SK-N-SH (cell line): ENCODE measurements around the gene ZMYND8. TPM values are rescaled to one million over a fixed set of nuclear protein-coding genes. Genes with fewer than 3 reads are reported as not detected.

Source experiments
- CTCF ChIA-PET: fragments of 300-600, 350-600 bp; formaldehyde crosslinking; extraction: SDS; loops from one replicate; lab custom pipeline; 2021; lab: Yijun Ruan, JAX
- POLR2A ChIA-PET: fragments of 350-600 bp; sonication (Branson Sonifier 250); formaldehyde crosslinking; extraction: SDS; loops from one replicate; lab custom pipeline; 2020; ENCODE audit warnings: antibody characterized with exemption, inconsistent platforms; lab: Yijun Ruan, JAX
- DNase-seq: peaks from one replicate; pipeline ENCODE4 v3.0.0; 2012
- H2AFZ ChIP-seq: fragments of 200-600 bp; sonication (generic); 2 replicates; pipeline ENCODE4 v1.8.1; 2016; ENCODE audit warnings: antibody characterized with exemption, mild to moderate bottlenecking, low read depth
- H3F3A ChIP-seq: fragments of 200-600 bp; sonication (generic); replicated peaks from 2 replicates; pipeline ENCODE3; 2016; ENCODE audit warnings: antibody characterized with exemption, mild to moderate bottlenecking; ENCODE audit not compliant: insufficient read depth
- H3K27ac ChIP-seq, 2 experiments: fragments of 200-500 bp in 1 of 2; fragments of 200-600 bp in 1 of 2; sonication (Bioruptor generic) in 1 of 2; sonication (generic), shearing (Covaris generic) in 1 of 2; 2 replicates each; pipeline versions ENCODE4 v1.5.1 to v1.6.1; 2014 to 2016; ENCODE audit warnings: low read depth in 2 of 2, inconsistent platforms in 1 of 2, low read length in 1 of 2, mild to moderate bottlenecking in 1 of 2, mixed read lengths in 1 of 2
- H3K27me3 ChIP-seq: fragments of 200-600 bp; sonication (generic), shearing (Covaris generic); 2 replicates; pipeline ENCODE4 v1.6.1; 2016; ENCODE audit warnings: mixed run types; ENCODE audit not compliant: insufficient read depth
- H3K36me3 ChIP-seq, 2 experiments: fragments of 200-500 bp in 1 of 2; fragments of 200-600 bp in 1 of 2; sonication (Bioruptor generic) in 1 of 2; sonication (generic) in 1 of 2; replicated peaks in 1 of 2; 2 replicates each; pipeline versions ENCODE3 to v1.5.1; 2014 to 2016; ENCODE audit warnings: low read length in 1 of 2, mild to moderate bottlenecking in 1 of 2; ENCODE audit not compliant: insufficient read depth in 2 of 2, control insufficient read depth in 1 of 2
- H3K4me1 ChIP-seq, 2 experiments: fragments of 200-500 bp in 1 of 2; fragments of 200-600 bp in 1 of 2; sonication (Bioruptor generic) in 1 of 2; sonication (generic), shearing (Covaris generic) in 1 of 2; 2 replicates each; pipeline versions ENCODE4 v1.5.1 to v1.6.1; 2014 to 2016; ENCODE audit warnings: low read depth in 1 of 2, low read length in 1 of 2, mixed run types in 1 of 2; ENCODE audit not compliant: insufficient read depth in 2 of 2, control insufficient read depth in 1 of 2
- H3K4me2 ChIP-seq: fragments of 200-600 bp; sonication (generic), shearing (Covaris generic); 2 replicates; pipeline ENCODE4 v1.6.1; 2017; ENCODE audit warnings: mixed run types
- H3K4me3 ChIP-seq, 2 experiments: fragments of 200-500 bp in 1 of 2; fragments of 200-600 bp in 1 of 2; sonication (Bioruptor generic) in 1 of 2; sonication (generic), shearing (Covaris generic) in 1 of 2; 2 replicates each; pipeline versions ENCODE4 v1.5.1 to v1.8.1; 2014 to 2016; ENCODE audit warnings: low read depth in 2 of 2, inconsistent platforms in 1 of 2, low read length in 1 of 2, mild to moderate bottlenecking in 1 of 2, mixed read lengths in 1 of 2, moderate library complexity in 1 of 2
- H3K79me2 ChIP-seq: fragments of 200-600 bp; sonication (generic); 2 replicates; pipeline ENCODE4 v1.8.1; 2017; ENCODE audit warnings: mild to moderate bottlenecking; ENCODE audit not compliant: insufficient read depth
- H3K9ac ChIP-seq: fragments of 200-600 bp; sonication (generic); 2 replicates; pipeline ENCODE4 v1.6.1; 2017; ENCODE audit warnings: mixed run types
- H3K9me2 ChIP-seq: fragments of 200-600 bp; sonication (generic); 2 replicates; pipeline ENCODE4 v1.6.1; 2017; ENCODE audit warnings: mixed run types
- H3K9me3 ChIP-seq: fragments of 200-600 bp; sonication (generic); 2 replicates; pipeline ENCODE4 v1.6.1; 2017; ENCODE audit warnings: mixed run types, mild to moderate bottlenecking, moderate library complexity
- H4K20me1 ChIP-seq: fragments of 200-600 bp; sonication (generic); 2 replicates; pipeline ENCODE4 v1.6.1; 2017; ENCODE audit warnings: mild to moderate bottlenecking, mixed run types; ENCODE audit not compliant: insufficient read depth
- CHD2 ChIP-seq: fragments of 150-350 bp; IDR thresholded peaks from 2 replicates; pipeline ENCODE4 v1.6.1; 2018; ENCODE audit warnings: low read length; ENCODE audit not compliant: partially characterized antibody
- CTCF ChIP-seq: fragments of 200-600 bp; sonication (generic); IDR thresholded peaks from 2 replicates; pipeline ENCODE4 v1.6.1; 2017; ENCODE audit warnings: antibody characterized with exemption, mild to moderate bottlenecking, moderate library complexity
- ELF1 ChIP-seq: IDR thresholded peaks from 2 replicates; pipeline ENCODE4 v1.4.0; 2012
- EP300 ChIP-seq, 2 experiments: IDR thresholded peaks; 2 replicates each; pipeline versions ENCODE4 v1.4.0 to v1.6.1; 2012; ENCODE audit warnings: borderline replicate concordance in 1 of 2, low read depth in 1 of 2, low read length in 1 of 2
- EZH2phosphoT487 ChIP-seq: fragments of 200-600 bp; sonication (generic); IDR thresholded peaks from 2 replicates; pipeline ENCODE4 v1.6.1; 2017; ENCODE audit warnings: low read depth, mixed run types, mild to moderate bottlenecking, antibody characterized with exemption, moderate library complexity, borderline replicate concordance
- FOXM1 ChIP-seq: IDR thresholded peaks from 2 replicates; pipeline ENCODE4 v1.4.0; 2012; ENCODE audit warnings: low read depth, mild to moderate bottlenecking
- IRF3 ChIP-seq: fragments of 150-350 bp; IDR thresholded peaks from 2 replicates; pipeline ENCODE4 v1.6.1; 2016; ENCODE audit warnings: mild to moderate bottlenecking, low read depth, low read length
- MEF2A ChIP-seq: IDR thresholded peaks from 2 replicates; pipeline ENCODE4 v1.4.0; 2012; ENCODE audit warnings: low read depth, borderline replicate concordance
- NRF1 ChIP-seq: IDR thresholded peaks from 2 replicates; pipeline ENCODE4 v1.6.1; 2012; ENCODE audit warnings: low read depth, mild to moderate bottlenecking, low read length
- RAD21 ChIP-seq: IDR thresholded peaks from 2 replicates; pipeline ENCODE4 v1.6.1; 2012; ENCODE audit warnings: mild to moderate bottlenecking, low read length
- RCOR1 ChIP-seq: fragments of 150-350 bp; IDR thresholded peaks from 2 replicates; pipeline ENCODE4 v1.6.1; 2017; ENCODE audit warnings: antibody characterized with exemption, low read length
- TAF1 ChIP-seq: IDR thresholded peaks from 2 replicates; pipeline ENCODE4 v1.6.1; 2012; ENCODE audit warnings: low read depth, mild to moderate bottlenecking, low read length, moderate library complexity, borderline replicate concordance
- USF1 ChIP-seq: IDR thresholded peaks from 2 replicates; pipeline ENCODE4 v1.4.0; 2012; ENCODE audit warnings: low read depth, borderline replicate concordance
- USF2 ChIP-seq: fragments of 150-350 bp; IDR thresholded peaks from 2 replicates; pipeline ENCODE4 v1.6.1; 2017; ENCODE audit warnings: antibody characterized with exemption, low read length, low read depth, borderline replicate concordance
- WGBS: methylation state at CpG from one replicate; pipeline ENCODE4 v1.1.6; 2017; ENCODE audit warnings: low lambda C conversion rate; 5-methylcytosine and 5-hydroxymethylcytosine counted together
- polyA plus RNA-seq, 3 experiments: library from polyadenylated mRNA; depleted of rRNA; stranded (reverse); fragments of >200 nt; gene quantifications; 2 replicates each; pipeline ENCODE4 v1.2.3, GENCODE V29; 2012

Gene ZMYND8
- polyA plus RNA-seq, 1 of the 3 experiments (the other 2 are of a cell fraction): 25.3 TPM

GRCh38 chr20:47298624-47299023 lies 57.9 kb downstream of the ZMYND8 start:
- CTCF ChIA-PET: interaction anchor here (4.7 kb wide), 1 partner anchor 85 kb away, joined by 34 read pairs; no protein-coding TSS in a partner anchor
- WGBS: 97% methylated on average over 8 of the region's 8 CpGs
- no peak overlapping the region for H3K4me2 ChIP-seq
- peaks cover 35 to 73% of the 10 kb centered on the region in 2 experiments for H3K36me3 ChIP-seq
- no peak overlapping the region for H3K27ac ChIP-seq
- no peak overlapping the region for H2AFZ ChIP-seq
- no peak overlapping the region for H3K9ac ChIP-seq
- no peaks in the 10 kb centered on the region for H3F3A ChIP-seq
- H3K79me2 ChIP-seq: peaks cover 59% of the 10 kb centered on the region
- no peak overlapping the region for H3K4me3 ChIP-seq
- DNase-seq: no peak
- H3K27me3 ChIP-seq: no peaks in the 10 kb centered on the region
- no peaks in the 10 kb centered on the region for H3K9me2 ChIP-seq
- 0 out of 2 replicates have a peak, but pooled peaks cover 1% of the 10 kb centered on the region for H4K20me1 ChIP-seq
- H3K9me3 ChIP-seq: no peaks in the 10 kb centered on the region
- TF ChIP-seq RCOR1: no peak
- no peak for TF ChIP-seq ELF1
- no peak for TF ChIP-seq USF2
- TF ChIP-seq USF1: no peak
- TF ChIP-seq EP300 (IDR thresholded peaks at IDR 0.05; ENCODE audit: borderline replicate concordance in 1 of 2, low read depth in 1 of 2, low read length in 1 of 2): no peak
- TF ChIP-seq IRF3: no peak
- TF ChIP-seq NRF1: no peak
- no peak for TF ChIP-seq CHD2
- no peak for TF ChIP-seq CTCF
- no peak for TF ChIP-seq EZH2phosphoT487
- no peak for TF ChIP-seq MEF2A
- TF ChIP-seq TAF1: no peak
- no peak for TF ChIP-seq FOXM1
- TF ChIP-seq RAD21: no peak
- POLR2A ChIA-PET: no interaction called here
- peaks cover under 1 to 8% of the 10 kb centered on the region in 2 experiments; a peak in 3 of 4 replicates for H3K4me1 ChIP-seq
